PC-9 (cell line): Measurements from ENCODE around the gene CHD5. TPM values are rescaled to one million over a fixed set of nuclear protein-coding genes. Genes with fewer than 3 reads are reported as not detected.

Experiments
- BruUV-seq: library from RNA; stranded (reverse); fragments of 400-500 nt; replicated peaks from 2 replicates; lab custom pipeline; 2021; lab: Mats Ljungman, UMichigan
- CTCF ChIA-PET: fragments of 300-600 bp; sonication (Branson Sonifier 250); formaldehyde crosslinking; loops from one replicate; lab custom pipeline; 2022; ENCODE audit warnings: antibody characterized with exemption; lab: Charles Lee
- POLR2A ChIA-PET: fragments of 300-600 bp; sonication (Branson Sonifier 250); formaldehyde crosslinking; loops from one replicate; lab custom pipeline; 2022; ENCODE audit warnings: antibody characterized with exemption; ENCODE audit not compliant: unreplicated experiment; lab: Charles Lee
- DNase-seq, 2 experiments: peaks; one replicate each; pipeline versions ENCODE4 v3.0.0 to v3.0.0-alpha.2; 2015 to 2022; ENCODE audit warnings: mixed read lengths in 1 of 2
- H2AFZ ChIP-seq: fragments of 200-600 bp; sonication (generic); 2 replicates; pipeline ENCODE4 v1.8.1; 2017; ENCODE audit warnings: antibody characterized with exemption
- H3F3A ChIP-seq: fragments of 200-600 bp; sonication (generic); 2 replicates; pipeline ENCODE4 v1.8.1; 2017; ENCODE audit warnings: antibody characterized with exemption, mild to moderate bottlenecking, low read depth; ENCODE audit not compliant: insufficient read depth
- H3K27ac ChIP-seq: fragments of 200-600 bp; sonication (generic); 2 replicates; pipeline ENCODE4 v1.6.1; 2016; ENCODE audit warnings: mixed run types
- H3K27me3 ChIP-seq: fragments of 200-600 bp; sonication (generic); 2 replicates; pipeline ENCODE4 v1.6.1; 2016; ENCODE audit warnings: low read depth, mixed run types; ENCODE audit not compliant: insufficient read depth
- H3K36me3 ChIP-seq: fragments of 200-600 bp; sonication (generic); 2 replicates; pipeline ENCODE4 v1.6.1; 2016; ENCODE audit warnings: low read depth, mixed run types
- H3K4me1 ChIP-seq: fragments of 200-600 bp; sonication (generic); replicated peaks from 2 replicates; pipeline ENCODE4 v1.6.1; 2016; ENCODE audit warnings: mixed run types; ENCODE audit not compliant: insufficient read depth
- H3K4me2 ChIP-seq: fragments of 200-600 bp; sonication (generic); 2 replicates; pipeline ENCODE4 v1.6.1; 2017; ENCODE audit warnings: mixed run types
- H3K4me3 ChIP-seq: fragments of 200-600 bp; sonication (generic); 2 replicates; pipeline ENCODE4 v1.6.1; 2016; ENCODE audit warnings: mixed run types
- H3K79me2 ChIP-seq: fragments of 200-600 bp; sonication (generic); 2 replicates; pipeline ENCODE4 v1.6.1; 2017; ENCODE audit warnings: low read depth, mixed run types
- H3K9me2 ChIP-seq: fragments of 200-600 bp; sonication (generic); 2 replicates; pipeline ENCODE4 v1.8.1; 2017; ENCODE audit warnings: mild to moderate bottlenecking; ENCODE audit not compliant: insufficient read depth
- H3K9me3 ChIP-seq: fragments of 200-600 bp; sonication (generic); 2 replicates; pipeline ENCODE4 v1.8.1; 2016; ENCODE audit warnings: low read depth; ENCODE audit not compliant: insufficient read depth
- H4K20me1 ChIP-seq: fragments of 200-600 bp; sonication (generic); 2 replicates; pipeline ENCODE4 v1.8.1; 2017; ENCODE audit not compliant: insufficient read depth
- CTCF ChIP-seq: fragments of 200-600 bp; sonication (generic); conservative IDR thresholded peaks from 2 replicates; pipeline ENCODE4 v1.6.1; 2017; ENCODE audit warnings: mixed run types, antibody characterized with exemption, mild to moderate bottlenecking, moderate library complexity
- EZH2 ChIP-seq: fragments of 200-600 bp; sonication (generic); IDR thresholded peaks from 2 replicates; pipeline ENCODE4 v1.8.0; 2017; ENCODE audit warnings: antibody characterized with exemption, low read depth
- intact Hi-C: fragments of 100-400 bp; cut with micrococcal nuclease; formaldehyde crosslinking; loops from one replicate; pipeline ENCODE4 v1.10.0; 2022; ENCODE audit not compliant: unreplicated experiment
- total RNA-seq: library from RNA; stranded (reverse); gene quantifications from 2 replicates; pipeline ENCODE4 v1.2.3, GENCODE V29; 2021

The CHD5 gene
- total RNA-seq, 1 experiment from 2014 or later = 0.50 TPM

- H3K27me3 ChIP-seq = no peaks in the 10 kb centered on the region
- H3K4me1 ChIP-seq = no peaks in the 10 kb centered on the region
- ChIA-PET POLR2A (no interaction called here), CTCF (no interaction called here)
- H3K27ac ChIP-seq = no peak overlapping the region
- H3K4me2 ChIP-seq = no peak overlapping the region
- H3F3A ChIP-seq = no peaks in the 10 kb centered on the region
- no peak for DNase-seq
- H2AFZ ChIP-seq = no peak overlapping the region
- H3K9me3 ChIP-seq = no peaks in the 10 kb centered on the region
- intact Hi-C loops = no loop called here
- H3K4me3 ChIP-seq = no peak overlapping the region
- no peaks in the 10 kb centered on the region for H4K20me1 ChIP-seq
- BruUV-seq = no TSS peak
- H3K79me2 ChIP-seq = no peaks in the 10 kb centered on the region
- H3K36me3 ChIP-seq = no peaks in the 10 kb centered on the region
- no peaks in the 10 kb centered on the region for H3K9me2 ChIP-seq
- TF ChIP-seq EZH2 (no peak), CTCF (no peak)
These were observed 108.9 kb downstream of the CHD5 start for GRCh38 chr1:6071219-6071618.

GRCh38 chr1:6070450-6070974 lies 109.6 kb downstream of the CHD5 start:
- no peaks in the 10 kb centered on the region for H3K9me2 ChIP-seq
- DNase-seq = no peak
- H3K4me3 ChIP-seq = no peak overlapping the region
- no peak overlapping the region for H2AFZ ChIP-seq
- H3K4me1 ChIP-seq = no peaks in the 10 kb centered on the region
- no TSS peak for BruUV-seq
- no peaks in the 10 kb centered on the region for H3K27me3 ChIP-seq
- H3K36me3 ChIP-seq = no peaks in the 10 kb centered on the region
- no peaks in the 10 kb centered on the region for H4K20me1 ChIP-seq
- no peak for TF ChIP-seq CTCF
- POLR2A ChIA-PET = no interaction called here
- intact Hi-C loops = no loop called here
- H3K27ac ChIP-seq = no peak overlapping the region
- H3F3A ChIP-seq = no peaks in the 10 kb centered on the region
- CTCF ChIA-PET = no interaction called here
- H3K79me2 ChIP-seq = no peaks in the 10 kb centered on the region
- H3K4me2 ChIP-seq = no peak overlapping the region
- H3K9me3 ChIP-seq = no peaks in the 10 kb centered on the region

- CTCF ChIA-PET = no interaction called here
- BruUV-seq = no TSS peak
- DNase-seq = no peak
These were observed 110.5 kb downstream of the CHD5 start for GRCh38 chr1:6069573-6069972.

More at GRCh38 chr1:6069573-6069972, 110.5 kb downstream of the CHD5 start:
- no peaks in the 10 kb centered on the region for H3K79me2 ChIP-seq
- POLR2A ChIA-PET = no interaction called here
- no peak overlapping the region for H3K4me3 ChIP-seq
- no peak overlapping the region for H3K4me2 ChIP-seq
- H3K9me2 ChIP-seq = no peaks in the 10 kb centered on the region
- no peaks in the 10 kb centered on the region for H3K36me3 ChIP-seq
- no peaks in the 10 kb centered on the region for H3F3A ChIP-seq
- intact Hi-C loops = no loop called here
- H4K20me1 ChIP-seq = no peaks in the 10 kb centered on the region
- H3K4me1 ChIP-seq = no peaks in the 10 kb centered on the region
- no peak overlapping the region for H3K27ac ChIP-seq
- no peak overlapping the region for H2AFZ ChIP-seq
- TF ChIP-seq CTCF = no peak
- TF ChIP-seq EZH2 = no peak
- no peaks in the 10 kb centered on the region for H3K27me3 ChIP-seq
- H3K9me3 ChIP-seq = no peaks in the 10 kb centered on the region
